Parathyroid adenoma (tissue), 2 donors: ENCODE data around the gene MOSPD3.

Source experiments
- H2AFZ ChIP-seq: fragments of 300-600 bp; sonication (generic); one replicate; pipeline ENCODE4 v1.7.0; 2017; ENCODE audit warnings: antibody characterized with exemption, mild to moderate bottlenecking
- H3K27ac ChIP-seq: fragments of 300-600 bp; sonication (generic); one replicate; pipeline ENCODE4 v1.7.0; 2017
- H3K27me3 ChIP-seq: fragments of 300-600 bp; sonication (generic); one replicate; pipeline ENCODE4 v1.7.0; 2017; ENCODE audit warnings: low read length; ENCODE audit not compliant: control insufficient read depth, insufficient read depth
- H3K36me3 ChIP-seq: fragments of 300-600 bp; sonication (generic); one replicate; pipeline ENCODE4 v1.7.0; 2017; ENCODE audit warnings: low read length; ENCODE audit not compliant: control insufficient read depth, insufficient read depth
- H3K4me1 ChIP-seq: fragments of 300-600 bp; sonication (generic); one replicate; pipeline ENCODE4 v1.7.0; 2017; ENCODE audit warnings: control low read depth
- H3K4me2 ChIP-seq: fragments of 300-600 bp; sonication (generic); one replicate; pipeline ENCODE4 v1.7.0; 2017; ENCODE audit warnings: low read length
- H3K4me3 ChIP-seq: fragments of 300-600 bp; sonication (generic); one replicate; pipeline ENCODE4 v1.7.0; 2017; ENCODE audit warnings: low read depth, low read length
- H3K79me2 ChIP-seq: fragments of 300-600 bp; sonication (generic); one replicate; pipeline ENCODE4 v1.7.0; 2017; ENCODE audit warnings: control low read depth
- H3K9ac ChIP-seq: fragments of 300-600 bp; sonication (generic); one replicate; pipeline ENCODE4 v1.7.0; 2017; ENCODE audit warnings: mild to moderate bottlenecking
- H3K9me3 ChIP-seq: fragments of 300-600 bp; sonication (generic); one replicate; pipeline ENCODE4 v1.7.0; 2017; ENCODE audit warnings: low read length; ENCODE audit not compliant: control insufficient read depth
- TF ChIP-seq, protein P1 (sequence below): fragments of 300-600 bp; sonication (generic); IDR thresholded peaks from one replicate; pipeline ENCODE4 v1.7.0; 2017; ENCODE audit warnings: antibody characterized with exemption, mild to moderate bottlenecking
- donor health status: primary hyperparathyroidism.

Gene MOSPD3

DNA sequence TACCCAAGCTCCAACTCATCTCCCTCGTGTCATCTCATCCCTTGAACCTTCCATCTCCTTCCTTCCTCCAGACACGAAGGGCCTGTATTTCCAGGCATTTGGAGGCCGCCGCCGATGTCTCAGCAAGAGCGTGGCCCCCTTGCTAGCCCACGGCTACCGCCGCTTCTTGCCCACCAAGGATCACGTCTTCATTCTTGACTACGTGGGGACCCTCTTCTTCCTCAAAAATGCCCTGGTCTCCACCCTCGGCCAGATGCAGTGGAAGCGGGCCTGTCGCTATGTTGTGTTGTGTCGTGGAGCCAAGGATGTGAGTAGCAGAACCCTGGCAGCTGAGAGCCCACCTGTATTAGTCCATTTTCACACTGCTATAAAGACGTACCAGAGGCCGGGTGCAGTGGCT is 20.7 kb upstream of the MOSPD3 start:
- Histone ChIP-seq H3K9me3 (no peaks in the 10 kb centered on the region), H3K79me2 (no peaks in the 10 kb centered on the region), H3K4me1 (no peaks in the 10 kb centered on the region), H3K4me3 (no peak overlapping the region), H3K9ac (no peak overlapping the region), H2AFZ (no peak overlapping the region), H3K4me2 (no peak overlapping the region), H3K27ac (no peak overlapping the region), H3K27me3 (no peaks in the 10 kb centered on the region), H3K36me3 (no peaks in the 10 kb centered on the region)
- TF ChIP-seq, protein P1, sequence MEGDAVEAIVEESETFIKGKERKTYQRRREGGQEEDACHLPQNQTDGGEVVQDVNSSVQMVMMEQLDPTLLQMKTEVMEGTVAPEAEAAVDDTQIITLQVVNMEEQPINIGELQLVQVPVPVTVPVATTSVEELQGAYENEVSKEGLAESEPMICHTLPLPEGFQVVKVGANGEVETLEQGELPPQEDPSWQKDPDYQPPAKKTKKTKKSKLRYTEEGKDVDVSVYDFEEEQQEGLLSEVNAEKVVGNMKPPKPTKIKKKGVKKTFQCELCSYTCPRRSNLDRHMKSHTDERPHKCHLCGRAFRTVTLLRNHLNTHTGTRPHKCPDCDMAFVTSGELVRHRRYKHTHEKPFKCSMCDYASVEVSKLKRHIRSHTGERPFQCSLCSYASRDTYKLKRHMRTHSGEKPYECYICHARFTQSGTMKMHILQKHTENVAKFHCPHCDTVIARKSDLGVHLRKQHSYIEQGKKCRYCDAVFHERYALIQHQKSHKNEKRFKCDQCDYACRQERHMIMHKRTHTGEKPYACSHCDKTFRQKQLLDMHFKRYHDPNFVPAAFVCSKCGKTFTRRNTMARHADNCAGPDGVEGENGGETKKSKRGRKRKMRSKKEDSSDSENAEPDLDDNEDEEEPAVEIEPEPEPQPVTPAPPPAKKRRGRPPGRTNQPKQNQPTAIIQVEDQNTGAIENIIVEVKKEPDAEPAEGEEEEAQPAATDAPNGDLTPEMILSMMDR: no peak

DNA sequence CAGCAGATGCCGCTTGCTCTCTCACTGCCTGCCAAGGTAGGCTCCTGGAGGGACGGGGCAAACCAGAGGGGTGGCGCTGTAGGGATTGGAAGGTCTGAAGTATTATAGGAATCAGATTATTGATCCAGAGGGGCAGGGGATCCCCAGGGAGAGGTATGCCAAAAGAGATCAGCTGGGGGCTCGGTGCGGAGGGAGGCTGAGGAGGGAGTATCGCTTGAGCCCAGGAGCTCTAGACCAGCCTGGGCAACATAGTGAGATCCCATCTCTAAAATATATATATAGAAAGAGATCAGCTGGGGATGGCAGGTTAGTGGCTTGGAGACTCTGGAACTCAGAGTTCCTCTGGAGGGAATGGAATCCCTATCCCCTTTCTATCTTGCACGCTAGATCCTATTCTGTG is 17.2 kb upstream of the MOSPD3 start:
- Histone ChIP-seq H3K9ac (no peak overlapping the region), H3K4me1 (no peaks in the 10 kb centered on the region), H3K79me2 (no peaks in the 10 kb centered on the region), H3K27ac (no peak overlapping the region), H3K27me3 (no peaks in the 10 kb centered on the region), H3K9me3 (no peaks in the 10 kb centered on the region), H3K4me2 (no peak overlapping the region), H3K4me3 (no peak overlapping the region), H3K36me3 (no peaks in the 10 kb centered on the region), H2AFZ (no peak overlapping the region)
- TF ChIP-seq, protein P1: no peak

DNA sequence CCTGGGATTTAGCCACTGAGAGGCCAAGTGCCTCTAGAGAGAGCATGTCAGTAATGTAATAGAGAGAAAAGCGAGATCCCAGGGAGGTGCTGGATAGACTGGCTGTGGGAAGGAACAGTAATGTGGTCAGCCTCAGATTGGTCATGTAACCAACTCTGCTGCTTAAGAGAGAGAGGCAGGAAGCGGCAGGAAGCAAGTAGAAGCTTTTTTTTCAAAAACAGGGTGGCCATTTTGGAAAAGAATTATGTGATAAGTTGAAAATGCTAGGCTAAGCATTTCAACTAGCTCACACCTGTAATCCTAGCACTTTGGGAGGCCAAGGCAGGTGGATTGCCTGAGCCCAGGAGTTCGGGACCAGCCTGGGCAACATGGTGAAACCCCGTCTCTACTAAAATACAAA is 13.9 kb upstream of the MOSPD3 start:
- Histone ChIP-seq H3K4me1 (no peaks in the 10 kb centered on the region), H3K4me3 (no peak overlapping the region), H3K4me2 (no peak overlapping the region), H2AFZ (no peak overlapping the region), H3K9ac (no peak overlapping the region), H3K36me3 (no peaks in the 10 kb centered on the region), H3K27me3 (no peaks in the 10 kb centered on the region), H3K79me2 (no peaks in the 10 kb centered on the region), H3K9me3 (no peaks in the 10 kb centered on the region), H3K27ac (no peak overlapping the region)
- TF ChIP-seq, protein P1: no peak

DNA sequence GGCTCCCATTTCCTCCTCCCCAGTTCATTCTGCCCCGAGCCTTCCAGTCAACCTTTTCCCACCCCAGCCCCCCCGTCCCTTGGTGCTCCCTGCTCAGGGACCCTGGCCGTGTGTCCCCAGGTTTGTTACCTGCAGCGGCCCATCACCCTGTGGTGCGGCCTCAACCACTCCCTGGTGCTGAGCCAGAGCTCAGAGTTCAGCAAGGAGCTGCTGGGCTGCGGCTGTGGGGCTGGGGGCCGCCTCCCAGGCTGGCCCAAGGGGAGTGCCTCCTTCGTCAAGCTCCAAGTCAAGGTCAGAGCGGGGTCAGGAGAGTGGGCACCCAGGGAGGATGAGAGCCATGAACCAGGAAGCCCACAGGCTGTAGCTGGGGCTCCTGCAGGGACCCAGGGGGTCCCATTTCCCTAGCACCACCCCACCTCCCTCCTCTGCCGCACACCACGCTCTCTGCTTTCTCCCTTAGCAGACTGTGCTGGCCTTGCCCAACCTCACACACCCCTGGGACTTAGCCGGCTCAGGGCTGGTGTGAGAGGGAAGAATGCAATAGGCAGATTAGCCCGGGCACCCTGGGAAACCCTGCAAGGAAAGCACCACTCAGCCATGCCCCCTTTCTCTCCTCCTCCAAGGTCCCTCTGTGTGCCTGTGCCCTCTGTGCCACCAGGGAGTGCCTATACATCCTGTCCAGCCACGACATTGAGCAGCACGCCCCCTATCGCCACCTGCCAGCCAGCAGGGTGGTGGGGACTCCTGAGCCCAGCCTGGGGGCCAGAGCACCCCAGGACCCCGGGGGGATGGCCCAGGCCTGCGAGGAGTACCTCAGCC is 12.2 kb upstream of the MOSPD3 start:
- Histone ChIP-seq H3K36me3 (no peaks in the 10 kb centered on the region), H3K4me3 (no peak overlapping the region), H3K9ac (no peak overlapping the region), H3K27ac (no peak overlapping the region), H2AFZ (no peak overlapping the region), H3K27me3 (no peaks in the 10 kb centered on the region), H3K9me3 (no peaks in the 10 kb centered on the region), H3K79me2 (no peaks in the 10 kb centered on the region), H3K4me2 (no peak overlapping the region), H3K4me1 (no peaks in the 10 kb centered on the region)
- TF ChIP-seq, protein P1: no peak

DNA sequence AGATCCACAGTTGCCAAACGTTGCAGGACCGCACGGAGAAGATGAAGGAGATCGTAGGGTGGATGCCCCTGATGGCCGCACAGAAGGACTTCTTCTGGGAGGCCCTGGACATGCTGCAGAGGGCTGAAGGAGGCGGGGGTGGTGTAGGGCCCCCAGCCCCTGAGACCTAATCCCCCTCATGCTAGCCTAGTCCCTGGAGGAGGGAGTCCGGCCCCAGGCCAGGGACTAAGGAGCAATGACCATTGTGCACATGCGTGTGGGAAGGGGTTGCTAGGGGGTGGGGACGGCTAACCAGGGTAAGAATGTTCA is 11.7 kb upstream of the MOSPD3 start:
- no peak overlapping the region for H3K4me3 ChIP-seq
- no peak overlapping the region for H3K4me2 ChIP-seq
- H3K9me3 ChIP-seq: no peaks in the 10 kb centered on the region
- H3K27ac ChIP-seq: no peak overlapping the region
- no peak overlapping the region for H3K9ac ChIP-seq
- no peaks in the 10 kb centered on the region for H3K36me3 ChIP-seq
- no peak overlapping the region for H2AFZ ChIP-seq
- H3K27me3 ChIP-seq: no peaks in the 10 kb centered on the region
- H3K79me2 ChIP-seq: no peaks in the 10 kb centered on the region
- TF ChIP-seq, protein P1: no peak
- no peaks in the 10 kb centered on the region for H3K4me1 ChIP-seq
